ENCODE results near the gene TMSB15A. TPM values are rescaled to one million over a fixed set of nuclear protein-coding genes. Genes with fewer than 3 reads are reported as not detected.

Gene TMSB15A
- total and polyA plus RNA-seq, 2 of the 8 experiments (the other 6 are each of a cell fraction or from before 2014, with no cell fraction given): 87.6 to 189 TPM

- TF ChIP-seq PHF8 (conservative IDR thresholded peaks at IDR 0.05; ENCODE audit: low read depth, low read length): no peak
- TF ChIP-seq RXRA (IDR thresholded peaks at IDR 0.05; ENCODE audit: insufficient read depth, low read depth, low read length): no peak
- TF ChIP-seq CHD2 (IDR thresholded peaks at IDR 0.05; ENCODE audit: low read length): no peak
- TF ChIP-seq GABPA (IDR thresholded peaks at IDR 0.05; ENCODE audit: borderline replicate concordance, insufficient read depth, low read length): no peak
- no peak for TF ChIP-seq RNF2 (IDR thresholded peaks at IDR 0.05; ENCODE audit: borderline replicate concordance, low read depth, low read length, missing control alignments, poor library complexity, severe bottlenecking)
- no peak for TF ChIP-seq CREB1 (IDR thresholded peaks at IDR 0.05)
- TF ChIP-seq BRCA1 (IDR thresholded peaks at IDR 0.05; ENCODE audit: low read depth, low read length): no peak
- no peak for TF ChIP-seq CBX5 (IDR thresholded peaks at IDR 0.05; ENCODE audit: low read depth, low read length)
Measured at GRCh38 chrX:102535958-102536357, 19.4 kb upstream of the TMSB15A start (continued).

Data from H1 (cell line).